MCF 10A (cell line): ENCODE measurements around the gene IL12RB2. TPM values are rescaled to one million over a fixed set of nuclear protein-coding genes. Genes with fewer than 3 reads are reported as not detected.
A peak's percentile ranks its signal among the peaks of the same experiment; 100 is the strongest.

Source experiments
- BruUV-seq: library from RNA; stranded (reverse); fragments of 400-500 nt; replicated peaks from 2 replicates; lab custom pipeline; 2021; lab: Mats Ljungman, UMichigan
- CTCF ChIA-PET: fragments of 300-600 bp; sonication (Branson Sonifier 250); formaldehyde crosslinking; extraction: SDS; loops from one replicate; lab custom pipeline; 2021; ENCODE audit warnings: antibody characterized with exemption, inconsistent platforms; lab: Yijun Ruan, JAX
- POLR2A ChIA-PET: fragments of 300-600, 350-650 bp; sonication (Branson Sonifier 250); formaldehyde crosslinking; extraction: SDS; loops from one replicate; lab custom pipeline; 2020; ENCODE audit warnings: antibody characterized with exemption, inconsistent platforms; lab: Yijun Ruan, JAX
- DNase-seq: peaks from one replicate; pipeline ENCODE4 v3.0.0-alpha.2; 2018; ENCODE audit not compliant: unreplicated experiment
- H3K27ac Mint-ChIP-seq: one replicate; pipeline ENCODE4 v1.8.0; 2022; ENCODE audit warnings: mild to moderate bottlenecking, low read depth, mixed read lengths; ENCODE audit not compliant: unreplicated experiment
- H3K27me3 Mint-ChIP-seq: one replicate; pipeline ENCODE4 v1.8.0; 2022; ENCODE audit warnings: mixed read lengths; ENCODE audit not compliant: insufficient read depth, unreplicated experiment
- H3K36me3 Mint-ChIP-seq: one replicate; pipeline ENCODE4 v1.8.0; 2022; ENCODE audit warnings: mild to moderate bottlenecking, moderate library complexity, mixed read lengths; ENCODE audit not compliant: insufficient read depth, unreplicated experiment
- H3K4me1 Mint-ChIP-seq: one replicate; pipeline ENCODE4 v1.8.0; 2022; ENCODE audit warnings: mixed read lengths; ENCODE audit not compliant: insufficient read depth, unreplicated experiment
- H3K4me3 Mint-ChIP-seq: one replicate; pipeline ENCODE4 v1.8.0; 2022; ENCODE audit warnings: mild to moderate bottlenecking, moderate library complexity, mixed read lengths; ENCODE audit not compliant: unreplicated experiment
- H3K9me3 Mint-ChIP-seq: one replicate; pipeline ENCODE4 v1.8.0; 2022; ENCODE audit warnings: mixed read lengths; ENCODE audit not compliant: unreplicated experiment
- intact Hi-C: fragments of 100-400 bp; cut with micrococcal nuclease; formaldehyde crosslinking; loops from 2 replicates; pipeline ENCODE4 v1.14.1; 2022
- total RNA-seq: library from RNA; stranded (reverse); gene quantifications from 2 replicates; pipeline ENCODE4 v1.2.3, GENCODE V29; 2022
- TF ChIP-seq, protein P1 (sequence below): fragments of 200-600 bp; IDR thresholded peaks from one replicate; pipeline ENCODE4 v1.8.0; 2022; ENCODE audit warnings: antibody characterized with exemption, mild to moderate bottlenecking; ENCODE audit not compliant: unreplicated experiment

The IL12RB2 gene
- total RNA-seq, 1 experiment from 2014 or later, result not detected

DNA sequence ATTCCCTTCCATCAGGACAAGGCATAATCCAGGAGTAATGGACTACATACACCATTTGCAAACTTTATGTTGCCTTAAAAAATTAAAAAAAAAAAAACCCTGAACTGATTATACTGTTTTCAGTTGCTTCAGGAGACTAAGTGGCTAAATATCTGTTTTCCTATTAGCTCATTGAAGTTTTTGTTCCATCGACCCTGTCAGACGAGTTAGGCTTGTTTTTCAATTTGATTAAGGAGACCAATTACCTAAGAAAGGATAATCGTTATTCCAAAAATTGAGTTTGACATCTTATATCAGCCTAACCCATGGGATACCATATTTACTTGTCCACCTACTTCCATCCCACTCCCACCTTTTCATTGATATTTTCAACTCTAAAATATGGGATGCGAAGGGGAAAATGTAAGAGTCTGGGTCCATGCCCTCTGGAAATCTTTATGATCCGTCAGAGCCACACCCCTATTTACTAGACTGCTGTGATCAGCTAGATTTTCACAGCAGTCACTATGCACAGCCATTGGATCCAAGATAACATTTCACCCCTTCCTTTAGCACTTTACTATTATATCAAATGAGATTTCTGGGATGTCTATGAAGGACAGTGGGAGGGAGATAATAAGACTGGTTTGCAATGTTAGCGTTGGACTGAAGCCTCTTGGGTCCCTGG lies 41.0 kb downstream of the IL12RB2 start:
- no peak for DNase-seq
- no TSS peak for BruUV-seq
- peaks cover 14% of the 10 kb centered on the region for H3K4me1 Mint-ChIP-seq
- no peaks in the 10 kb centered on the region for H3K27me3 Mint-ChIP-seq
- POLR2A ChIA-PET, result interaction anchor here (0.6 to 5.1 kb wide), 5 partner anchors 12 to 153 kb away, joined by 3 to 49 read pairs (median 4); partner anchors contain the start of gene SERBP1
- TF ChIP-seq, protein P1, sequence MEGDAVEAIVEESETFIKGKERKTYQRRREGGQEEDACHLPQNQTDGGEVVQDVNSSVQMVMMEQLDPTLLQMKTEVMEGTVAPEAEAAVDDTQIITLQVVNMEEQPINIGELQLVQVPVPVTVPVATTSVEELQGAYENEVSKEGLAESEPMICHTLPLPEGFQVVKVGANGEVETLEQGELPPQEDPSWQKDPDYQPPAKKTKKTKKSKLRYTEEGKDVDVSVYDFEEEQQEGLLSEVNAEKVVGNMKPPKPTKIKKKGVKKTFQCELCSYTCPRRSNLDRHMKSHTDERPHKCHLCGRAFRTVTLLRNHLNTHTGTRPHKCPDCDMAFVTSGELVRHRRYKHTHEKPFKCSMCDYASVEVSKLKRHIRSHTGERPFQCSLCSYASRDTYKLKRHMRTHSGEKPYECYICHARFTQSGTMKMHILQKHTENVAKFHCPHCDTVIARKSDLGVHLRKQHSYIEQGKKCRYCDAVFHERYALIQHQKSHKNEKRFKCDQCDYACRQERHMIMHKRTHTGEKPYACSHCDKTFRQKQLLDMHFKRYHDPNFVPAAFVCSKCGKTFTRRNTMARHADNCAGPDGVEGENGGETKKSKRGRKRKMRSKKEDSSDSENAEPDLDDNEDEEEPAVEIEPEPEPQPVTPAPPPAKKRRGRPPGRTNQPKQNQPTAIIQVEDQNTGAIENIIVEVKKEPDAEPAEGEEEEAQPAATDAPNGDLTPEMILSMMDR, result no peak
- peak overlapping the region; percentile 80 for H3K27ac Mint-ChIP-seq
- no peaks in the 10 kb centered on the region for H3K36me3 Mint-ChIP-seq
- CTCF ChIA-PET, result interaction anchor here (0.5 to 5.4 kb wide), 38 partner anchors 8 to 918 kb away, joined by 3 to 70 read pairs (median 5); no protein-coding TSS in a partner anchor
- intact Hi-C loops, result loop anchor here (1.0 to 5.0 kb wide), 2 partner anchors 83 to 581 kb away; no protein-coding TSS in a partner anchor
- peak overlapping the region; percentile 67 for H3K4me3 Mint-ChIP-seq
- H3K9me3 Mint-ChIP-seq, result no peaks in the 10 kb centered on the region

GRCh38 chr1:67350783-67351182 lies 43.1 kb downstream of the IL12RB2 start:
- TF ChIP-seq, protein P1, result no peak
- H3K4me3 Mint-ChIP-seq, result no peak overlapping the region
- intact Hi-C loops, result no loop called here
- H3K27me3 Mint-ChIP-seq, result no peaks in the 10 kb centered on the region
- ChIA-PET CTCF (interaction anchor here (0.8 to 2.3 kb wide), 3 partner anchors 75 to 150 kb away, joined by 3 to 24 read pairs (median 7); no protein-coding TSS in a partner anchor), POLR2A (interaction anchor here (1.3 to 5.1 kb wide), 3 partner anchors 17 to 79 kb away, joined by 4 to 49 read pairs (median 4); partner anchors contain the start of gene SERBP1)
- BruUV-seq, result no TSS peak
- H3K4me1 Mint-ChIP-seq, result peaks cover 19% of the 10 kb centered on the region
- DNase-seq, result no peak
- H3K36me3 Mint-ChIP-seq, result no peaks in the 10 kb centered on the region
- no peak overlapping the region for H3K27ac Mint-ChIP-seq
- H3K9me3 Mint-ChIP-seq, result no peaks in the 10 kb centered on the region

- ChIA-PET POLR2A (no interaction called here), CTCF (interaction anchor here (2.3 kb wide), 1 partner anchor 149 kb away, joined by 24 read pairs; no protein-coding TSS in a partner anchor)
- no peaks in the 10 kb centered on the region for H3K27me3 Mint-ChIP-seq
- peaks cover 29% of the 10 kb centered on the region for H3K4me1 Mint-ChIP-seq
- no peak overlapping the region for H3K27ac Mint-ChIP-seq
- TF ChIP-seq, protein P1, result no peak
- no peaks in the 10 kb centered on the region for H3K9me3 Mint-ChIP-seq
- intact Hi-C loops, result no loop called here
- no peak overlapping the region for H3K4me3 Mint-ChIP-seq
- no peak for DNase-seq
- H3K36me3 Mint-ChIP-seq, result peaks cover 5% of the 10 kb centered on the region
- BruUV-seq, result no TSS peak
These were observed 44.5 kb downstream of the IL12RB2 start for GRCh38 chr1:67352211-67352610.

DNA sequence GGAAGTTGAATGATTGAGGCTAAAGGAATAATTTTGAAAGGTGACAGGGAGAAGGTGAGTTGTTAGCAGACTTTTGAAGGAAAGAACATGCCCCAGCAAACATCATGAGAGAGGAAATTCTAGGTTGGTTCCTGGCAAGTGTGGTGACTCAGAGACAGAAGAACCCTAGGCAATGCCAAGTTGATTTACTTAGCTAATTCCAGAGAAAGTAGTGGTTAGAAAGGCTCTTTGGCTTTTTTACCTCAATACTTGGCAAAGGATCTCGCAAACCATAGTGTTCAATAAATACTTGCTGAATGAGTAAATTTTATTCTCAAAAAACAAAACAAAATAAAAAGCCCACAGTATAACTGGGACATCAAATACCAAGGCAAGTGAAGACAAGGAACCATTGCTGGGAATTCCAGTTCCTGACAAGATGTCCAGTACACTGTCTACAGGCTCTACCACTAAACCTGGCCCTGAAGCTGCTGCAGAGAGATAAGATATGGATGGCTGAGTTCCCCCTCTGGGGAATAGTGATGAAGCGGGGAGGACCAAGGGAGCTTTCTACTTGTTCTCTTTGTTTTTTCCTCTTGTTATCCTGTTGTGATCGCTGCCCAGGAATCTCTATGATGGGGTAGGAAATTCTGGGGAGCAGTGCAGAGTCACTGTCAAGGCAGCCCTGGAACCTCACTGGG lies 48.2 kb downstream of the IL12RB2 start:
- CTCF ChIA-PET, result interaction anchor here (0.6 to 2.5 kb wide), 10 partner anchors 8 to 145 kb away, joined by 3 to 20 read pairs (median 4); no protein-coding TSS in a partner anchor
- POLR2A ChIA-PET, result interaction anchor here (0.6 to 1.9 kb wide), 12 partner anchors 14 to 139 kb away, joined by 3 to 7 read pairs (median 4); partner anchors contain the start of gene SERBP1
- Mint-ChIP-seq H3K27ac (peak overlapping the region; percentile 73), H3K27me3 (no peaks in the 10 kb centered on the region), H3K9me3 (no peaks in the 10 kb centered on the region), H3K36me3 (peaks cover 5% of the 10 kb centered on the region), H3K4me3 (peak overlapping the region; percentile 1), H3K4me1 (peaks cover 16% of the 10 kb centered on the region)
- DNase-seq, result peak; percentile 71
- TF ChIP-seq, protein P1, result no peak
- no TSS peak for BruUV-seq
- intact Hi-C loops, result no loop called here
